Naive B cell (primary cell): ENCODE measurements around the gene PGA4. TPM values are rescaled to one million over a fixed set of nuclear protein-coding genes. Genes with fewer than 3 reads are reported as not detected.
A peak's percentile ranks its signal among the peaks of the same experiment; 100 is the strongest.
"Not testable (repeated sequence)": the region's sequence is repeated elsewhere in the genome, so short reads cannot be mapped to it uniquely, and the experiment has no call there.

ENCODE experiments used
- ATAC-seq, 2 donors: fragments of 150-1000 bp; cut with Tn5 transposase; 2 replicates each; pipeline ENCODE4 v1.10.0; 2021; ENCODE audit warnings: low read depth in 2 of 2, mild to moderate bottlenecking in 2 of 2, moderate library complexity in 2 of 2
- DNase-seq: peaks from one replicate; pipeline ENCODE4 v3.0.0; 2022
- H3K27ac Mint-ChIP-seq, 6 donors: one replicate each; pipeline ENCODE4 v1.8.0; 2020 to 2022; ENCODE audit warnings: mild to moderate bottlenecking in 6 of 6, mixed read lengths in 6 of 6, moderate library complexity in 5 of 6, inconsistent platforms in 2 of 6
- H3K27me3 Mint-ChIP-seq, 3 donors: one replicate each; pipeline ENCODE4 v1.8.0; 2021 to 2022; ENCODE audit warnings: mixed read lengths in 3 of 3, mild to moderate bottlenecking in 1 of 3
- H3K36me3 Mint-ChIP-seq, 2 donors: one replicate each; pipeline ENCODE4 v1.8.0; 2020 to 2022; ENCODE audit warnings: mixed read lengths in 2 of 2, inconsistent platforms in 1 of 2, mild to moderate bottlenecking in 1 of 2
- H3K4me1 Mint-ChIP-seq, 3 donors: one replicate each; pipeline ENCODE4 v1.8.0; 2020 to 2022; ENCODE audit warnings: mixed read lengths in 3 of 3, inconsistent platforms in 1 of 3, mild to moderate bottlenecking in 1 of 3, moderate library complexity in 1 of 3
- H3K4me3 Mint-ChIP-seq, 8 donors: one replicate each; pipeline ENCODE4 v1.8.0; 2020 to 2022; ENCODE audit warnings: mild to moderate bottlenecking in 8 of 8, mixed read lengths in 8 of 8, moderate library complexity in 8 of 8, inconsistent platforms in 2 of 8
- H3K9me3 Mint-ChIP-seq, 7 donors: one replicate each; pipeline ENCODE4 v1.8.0; 2020 to 2022; ENCODE audit warnings: mixed read lengths in 7 of 7, mild to moderate bottlenecking in 5 of 7, inconsistent platforms in 2 of 7, moderate library complexity in 1 of 7
- polyA plus RNA-seq, 6 donors: library from polyadenylated mRNA; unstranded; fragments of 300-500 nt; fragmentation: Illumina TruSeq; gene quantifications; one replicate each; pipeline ENCODE4 v1.2.3, GENCODE V29; 2021; ENCODE audit warnings: low read depth in 6 of 6

The PGA4 gene
- polyA plus RNA-seq, 6 donors from 2014 or later = 0.17 TPM; not detected in 5

DNA sequence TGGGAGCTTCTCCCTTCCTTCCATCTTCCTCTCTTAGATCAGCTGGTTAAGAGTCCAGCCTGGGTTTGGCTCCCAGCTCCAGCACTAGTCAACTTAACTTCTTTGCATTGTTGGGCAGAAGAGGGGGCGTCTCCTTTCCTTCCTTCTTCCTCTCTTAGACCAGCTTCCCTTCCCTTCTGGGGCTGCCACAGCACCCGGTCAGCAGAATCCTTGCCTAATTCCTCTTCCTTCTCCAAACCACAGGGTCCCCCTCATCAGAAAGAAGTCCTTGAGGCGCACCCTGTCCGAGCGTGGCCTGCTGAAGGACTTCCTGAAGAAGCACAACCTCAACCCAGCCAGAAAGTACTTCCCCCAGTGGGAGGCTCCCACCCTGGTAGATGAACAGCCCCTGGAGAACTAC lies 19.4 kb downstream of the PGA4 start:
- not testable (repeated sequence) for DNase-seq, ATAC-seq, H3K9me3 Mint-ChIP-seq, H3K27me3 Mint-ChIP-seq, H3K36me3 Mint-ChIP-seq, H3K4me1 Mint-ChIP-seq, H3K27ac Mint-ChIP-seq, H3K4me3 Mint-ChIP-seq

DNA sequence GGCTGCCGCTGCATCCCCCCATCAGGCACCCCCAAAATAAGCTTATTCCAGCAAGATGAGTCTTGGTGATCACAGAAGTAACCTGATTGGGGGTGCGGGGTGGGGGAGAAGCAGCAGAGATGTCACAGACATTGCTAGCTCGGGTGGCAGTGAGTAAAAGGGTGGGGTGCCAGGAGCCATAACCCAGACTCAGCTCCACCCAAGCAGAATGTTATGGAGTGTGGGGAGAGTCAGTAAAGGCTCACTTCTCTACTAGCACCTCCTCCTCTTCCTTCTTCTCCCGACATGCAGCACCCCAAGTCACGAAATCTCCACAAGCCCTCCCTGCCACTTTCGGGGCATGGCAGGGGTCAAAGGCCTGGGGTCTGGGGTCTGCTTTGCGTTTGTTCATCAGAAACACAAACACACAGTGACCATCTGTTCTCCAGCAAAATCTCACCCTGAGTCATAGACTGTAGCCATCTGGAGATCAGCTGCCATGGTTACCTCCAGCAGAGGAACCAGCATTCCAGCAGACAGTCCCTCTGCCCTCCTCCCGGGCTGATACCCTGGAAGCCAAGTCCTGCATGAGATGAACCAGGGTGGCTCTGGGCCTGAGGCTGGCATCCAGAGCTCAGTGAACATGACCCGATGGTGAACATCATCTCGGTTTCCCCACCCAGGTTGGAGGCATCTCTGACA lies 23.3 kb downstream of the PGA4 start:
- H3K4me1 Mint-ChIP-seq, H3K36me3 Mint-ChIP-seq, H3K9me3 Mint-ChIP-seq, H3K27me3 Mint-ChIP-seq, ATAC-seq, DNase-seq, H3K27ac Mint-ChIP-seq, H3K4me3 Mint-ChIP-seq: not testable (repeated sequence)

DNA sequence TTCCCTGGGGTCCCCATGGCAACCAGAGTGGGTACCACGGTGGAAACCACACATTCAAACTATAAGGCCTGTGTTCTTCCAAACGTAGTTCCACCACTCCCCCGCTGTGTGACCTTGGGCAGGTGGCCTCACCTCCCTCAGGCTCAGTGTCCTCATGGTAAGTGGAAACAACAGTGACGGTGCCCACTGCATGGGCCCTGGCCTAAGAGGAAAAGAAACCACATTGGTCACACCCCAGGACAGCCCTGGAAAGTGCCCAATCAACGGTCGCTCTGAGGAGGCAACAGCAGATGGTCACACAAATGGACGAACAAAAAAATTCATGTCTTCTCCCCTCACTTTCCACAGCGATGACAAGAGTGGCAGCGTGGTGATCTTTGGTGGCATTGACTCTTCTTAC lies 25.9 kb downstream of the PGA4 start:
- peak overlapping the region in 1 of 6 donors; percentile 71 for H3K27ac Mint-ChIP-seq
- H3K36me3 Mint-ChIP-seq, H3K4me1 Mint-ChIP-seq, H3K27me3 Mint-ChIP-seq, H3K9me3 Mint-ChIP-seq, DNase-seq, H3K4me3 Mint-ChIP-seq, ATAC-seq: not testable (repeated sequence)

DNA sequence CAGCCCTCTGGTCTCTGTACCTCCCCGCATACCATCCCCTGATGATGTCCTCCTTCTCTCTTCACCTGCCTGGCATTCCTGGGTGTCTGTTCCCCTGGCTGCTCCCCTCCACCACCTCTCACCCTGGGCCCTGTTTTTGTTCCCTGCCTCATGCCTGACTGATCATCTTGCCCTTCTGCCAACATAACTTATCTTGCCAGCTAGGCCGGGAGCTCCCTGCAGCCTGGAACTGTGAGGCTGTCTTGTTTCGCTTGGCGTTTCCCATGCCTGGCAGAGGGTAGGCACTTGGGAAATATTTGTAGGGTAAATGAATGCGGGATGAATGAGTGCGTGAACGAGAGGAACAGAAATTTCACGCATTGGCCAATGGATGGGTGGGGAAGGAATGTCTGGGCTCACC lies 27.1 kb downstream of the PGA4 start:
- not testable (repeated sequence) for H3K4me1 Mint-ChIP-seq, H3K9me3 Mint-ChIP-seq, H3K4me3 Mint-ChIP-seq, DNase-seq, H3K36me3 Mint-ChIP-seq, ATAC-seq, H3K27ac Mint-ChIP-seq, H3K27me3 Mint-ChIP-seq

DNA sequence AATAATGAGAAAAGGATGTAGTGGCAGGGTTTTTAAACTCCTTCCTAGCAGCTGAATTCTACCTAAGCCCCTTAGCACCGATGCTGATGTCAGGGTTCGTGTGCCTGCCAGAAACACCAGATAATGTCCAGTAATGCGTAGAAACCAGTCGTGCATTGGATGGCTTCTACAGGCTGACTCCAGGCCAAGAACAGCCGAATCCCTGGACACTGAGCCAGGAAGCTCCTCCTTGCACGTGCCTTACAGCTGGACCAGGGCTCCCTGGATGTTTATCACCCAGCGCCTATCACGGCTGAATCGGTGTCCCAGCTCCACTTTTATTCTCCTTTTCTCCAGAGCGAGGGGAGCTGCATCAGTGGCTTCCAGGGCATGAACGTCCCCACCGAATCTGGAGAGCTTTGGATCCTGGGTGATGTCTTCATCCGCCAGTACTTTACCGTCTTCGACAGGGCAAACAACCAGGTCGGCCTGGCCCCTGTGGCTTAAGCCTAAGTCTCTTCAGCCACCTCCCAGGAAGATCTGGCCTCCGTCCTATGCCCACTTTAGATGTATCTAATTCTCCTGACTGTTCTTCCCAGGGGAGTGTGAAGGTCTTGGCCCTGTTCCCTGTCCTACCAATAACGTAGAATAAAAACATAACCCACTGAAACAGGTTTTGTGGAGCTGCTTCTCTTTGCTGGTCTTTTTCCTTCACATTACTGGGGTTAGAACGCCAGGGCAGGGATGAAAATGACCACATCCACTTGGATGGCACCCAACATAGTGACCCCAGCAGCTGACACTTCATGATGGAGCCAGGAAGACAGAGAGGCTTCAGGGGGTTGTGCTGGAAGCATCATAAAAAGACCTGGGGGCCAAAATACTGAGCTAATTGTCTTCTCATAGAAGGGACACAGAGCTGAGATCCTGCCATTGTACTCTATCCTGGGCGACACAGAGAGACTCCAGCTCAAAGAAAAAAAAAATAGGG lies 28.9 kb downstream of the PGA4 start:
- DNase-seq, H3K27me3 Mint-ChIP-seq, H3K4me1 Mint-ChIP-seq, H3K9me3 Mint-ChIP-seq, H3K36me3 Mint-ChIP-seq, ATAC-seq, H3K4me3 Mint-ChIP-seq: not testable (repeated sequence)
- H3K27ac Mint-ChIP-seq = peak overlapping the region in 1 of 6 donors; percentile 24

DNA sequence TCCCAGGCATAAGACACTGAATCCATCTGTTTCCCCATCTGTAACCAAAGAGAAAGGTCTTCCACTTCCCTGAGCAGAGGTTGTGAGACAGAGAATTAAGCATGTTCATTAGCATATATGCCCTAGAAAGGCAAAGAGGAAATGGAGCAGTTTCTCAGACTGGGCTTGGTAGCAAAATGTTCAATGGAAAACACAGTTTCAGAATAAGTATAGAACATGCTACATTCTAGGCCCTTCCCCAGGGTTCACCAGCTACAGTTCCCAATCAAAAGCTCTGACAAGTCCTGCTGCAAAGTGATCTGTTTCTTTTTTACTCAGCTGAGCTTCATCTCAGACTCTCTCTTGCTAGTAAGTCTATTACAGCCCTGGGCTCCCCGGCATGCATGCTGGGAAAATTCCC lies 30.2 kb downstream of the PGA4 start:
- not testable (repeated sequence) for H3K27ac Mint-ChIP-seq, H3K9me3 Mint-ChIP-seq, H3K36me3 Mint-ChIP-seq, H3K27me3 Mint-ChIP-seq, ATAC-seq, H3K4me1 Mint-ChIP-seq, H3K4me3 Mint-ChIP-seq, DNase-seq

DNA sequence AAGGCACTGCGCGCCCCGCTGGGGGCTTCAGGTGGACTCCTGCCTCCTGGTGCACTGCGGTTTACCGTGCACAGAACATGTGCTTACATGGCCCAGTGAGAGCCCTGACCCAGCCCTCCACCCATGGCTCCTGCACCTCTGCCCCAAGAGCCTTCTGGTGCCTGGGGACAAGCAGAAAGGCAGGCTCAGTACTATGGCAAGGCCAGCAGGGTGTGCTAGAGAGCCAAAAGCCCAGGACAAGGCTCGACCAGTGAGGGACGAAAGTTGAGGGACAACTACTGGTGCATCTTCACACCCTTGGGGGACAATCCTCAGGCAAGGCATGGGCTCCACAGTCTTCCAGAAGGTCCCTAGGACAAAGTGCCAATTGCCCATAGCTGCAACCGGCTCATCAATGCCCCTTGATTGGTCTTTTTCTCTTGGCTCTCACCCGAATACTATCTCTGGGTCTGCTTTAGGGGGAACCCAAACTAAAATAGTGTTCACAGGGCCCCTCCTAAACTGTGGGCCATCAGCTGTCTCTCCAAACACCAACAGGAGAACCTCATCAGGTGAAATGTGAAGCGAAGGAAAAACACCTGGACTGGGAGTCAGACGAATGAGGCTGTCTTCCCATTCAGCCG lies 32.4 kb downstream of the PGA4 start:
- Mint-ChIP-seq H3K9me3 (no peaks in the 10 kb centered on the region), H3K27ac (no peak overlapping the region), H3K27me3 (no peaks in the 10 kb centered on the region), H3K4me3 (peak overlapping the region in 1 of 8 donors; percentile 21), H3K4me1 (no peaks in the 10 kb centered on the region), H3K36me3 (no peaks in the 10 kb centered on the region)
- DNase-seq (peak; percentile 43), ATAC-seq (peak; percentile 73 to 78)

DNA sequence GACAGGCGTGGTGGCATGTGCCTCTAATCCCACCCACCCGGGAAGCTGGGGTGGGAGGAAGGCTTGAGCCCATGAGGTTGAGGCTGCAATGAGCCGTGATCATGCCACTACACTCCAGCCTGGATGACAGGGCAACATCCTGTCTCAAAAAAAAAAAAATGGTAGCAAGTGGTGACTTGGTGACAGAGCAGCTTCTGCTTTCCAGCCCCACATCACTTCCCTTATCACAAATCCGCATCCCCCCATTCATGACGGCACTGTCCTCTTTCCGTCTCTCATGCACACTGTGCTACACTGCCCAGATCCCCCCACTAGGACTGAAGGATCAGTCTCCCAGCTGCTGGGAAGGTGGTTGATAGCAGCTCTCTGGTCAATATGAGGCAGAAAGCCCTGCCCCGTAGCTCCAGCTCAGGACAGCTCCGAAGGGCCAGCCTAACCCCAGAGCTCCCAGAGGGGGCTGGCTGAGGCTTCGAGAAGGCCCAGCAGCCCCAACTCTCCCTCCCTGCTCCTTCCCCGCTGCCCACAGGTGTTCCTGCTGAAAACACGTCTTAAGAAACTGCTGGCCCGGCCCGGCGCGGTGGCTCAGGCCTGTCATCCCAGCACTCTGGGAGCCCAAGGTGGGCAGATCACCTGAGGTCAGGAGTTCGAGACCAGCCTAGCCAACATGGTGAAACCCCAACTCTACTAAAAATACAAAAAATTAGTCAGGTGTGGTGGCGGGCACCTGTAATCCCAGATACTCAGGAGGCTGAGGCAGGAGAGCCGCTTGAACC lies 34.7 kb downstream of the PGA4 start:
- Mint-ChIP-seq H3K9me3 (no peaks in the 10 kb centered on the region), H3K27ac (peak overlapping the region in 1 of 6 donors; percentile 0), H3K27me3 (no peaks in the 10 kb centered on the region), H3K36me3 (no peaks in the 10 kb centered on the region), H3K4me1 (no peaks in the 10 kb centered on the region), H3K4me3 (no peak overlapping the region)
- ATAC-seq = no peak
- DNase-seq = no peak

DNA sequence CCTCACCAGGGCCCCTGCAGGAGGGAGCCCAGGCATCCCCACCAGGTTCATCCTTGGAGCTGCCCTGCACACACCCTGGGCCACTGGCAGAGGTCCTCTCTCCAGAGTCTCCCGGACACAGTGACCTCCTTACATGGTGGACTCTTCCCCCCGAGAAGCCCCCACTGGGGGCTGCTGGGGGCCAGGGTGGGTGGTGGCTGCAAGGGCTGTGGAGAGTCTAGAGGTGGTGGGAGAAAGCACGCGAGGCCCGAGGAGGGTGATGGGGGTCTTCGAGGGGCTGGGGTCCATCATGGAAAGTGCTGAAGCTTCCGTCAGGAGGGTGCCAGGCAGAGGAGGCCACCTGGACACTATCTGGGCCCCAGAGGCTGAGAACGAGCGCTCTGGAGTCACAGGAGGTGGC lies 36.4 kb downstream of the PGA4 start:
- H3K36me3 Mint-ChIP-seq = no peaks in the 10 kb centered on the region
- H3K4me3 Mint-ChIP-seq = no peak overlapping the region
- H3K4me1 Mint-ChIP-seq = no peaks in the 10 kb centered on the region
- no peaks in the 10 kb centered on the region for H3K27me3 Mint-ChIP-seq
- no peak overlapping the region for H3K27ac Mint-ChIP-seq
- no peak for DNase-seq
- no peaks in the 10 kb centered on the region for H3K9me3 Mint-ChIP-seq
- ATAC-seq = no peak

DNA sequence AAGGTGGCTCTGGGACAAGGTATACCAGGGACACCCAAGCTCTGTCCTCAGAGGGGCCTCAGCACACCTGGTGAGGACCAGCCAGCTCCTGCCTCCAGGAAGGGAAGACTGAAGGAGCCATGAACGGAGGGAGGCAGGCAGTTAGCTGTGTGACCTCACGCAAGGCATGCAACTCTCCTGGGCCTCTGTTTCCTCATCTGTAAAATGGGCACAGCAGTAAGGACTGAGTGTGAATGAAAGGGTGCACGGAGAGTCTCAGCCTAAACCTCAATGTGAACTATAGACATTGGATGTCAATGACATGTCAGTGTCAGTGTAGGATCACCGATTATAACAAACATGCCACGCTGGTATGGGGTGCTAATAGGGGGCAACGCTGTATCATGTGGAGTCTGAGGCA lies 37.2 kb downstream of the PGA4 start:
- no peaks in the 10 kb centered on the region for H3K9me3 Mint-ChIP-seq
- no peaks in the 10 kb centered on the region for H3K27me3 Mint-ChIP-seq
- no peak for ATAC-seq

DNA sequence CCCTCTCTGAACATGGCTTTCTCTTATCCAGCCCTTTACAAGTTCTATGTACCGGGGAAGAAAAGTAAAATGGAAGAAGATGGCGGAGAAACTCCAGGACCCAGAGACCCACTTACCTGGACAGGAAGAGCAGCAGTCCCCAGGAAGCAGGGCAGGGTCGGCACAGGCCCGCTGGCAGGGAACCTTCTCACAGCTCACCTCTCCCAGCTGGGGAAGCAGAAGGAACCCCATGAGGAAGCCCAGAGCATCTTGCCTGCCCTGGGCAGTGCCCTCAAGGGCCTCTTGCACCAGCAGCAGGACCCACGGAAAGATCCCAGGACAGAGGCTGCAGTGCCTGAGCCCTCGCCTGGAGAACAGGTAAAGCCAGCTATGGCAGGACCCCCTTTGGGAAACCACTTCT lies 42.2 kb downstream of the PGA4 start:
- Mint-ChIP-seq H3K4me1 (no peaks in the 10 kb centered on the region), H3K27ac (peak overlapping the region in 1 of 6 donors; percentile 49), H3K9me3 (no peaks in the 10 kb centered on the region), H3K4me3 (no peak overlapping the region), H3K27me3 (no peaks in the 10 kb centered on the region), H3K36me3 (no peaks in the 10 kb centered on the region)
- no peak for DNase-seq
- no peak for ATAC-seq

More for the DNA sequence above, 37.2 kb downstream of the PGA4 start:
- DNase-seq = no peak
- Mint-ChIP-seq H3K4me3 (no peak overlapping the region), H3K4me1 (no peaks in the 10 kb centered on the region), H3K36me3 (no peaks in the 10 kb centered on the region), H3K27ac (peak overlapping the region in 1 of 6 donors; percentile 69)

DNA sequence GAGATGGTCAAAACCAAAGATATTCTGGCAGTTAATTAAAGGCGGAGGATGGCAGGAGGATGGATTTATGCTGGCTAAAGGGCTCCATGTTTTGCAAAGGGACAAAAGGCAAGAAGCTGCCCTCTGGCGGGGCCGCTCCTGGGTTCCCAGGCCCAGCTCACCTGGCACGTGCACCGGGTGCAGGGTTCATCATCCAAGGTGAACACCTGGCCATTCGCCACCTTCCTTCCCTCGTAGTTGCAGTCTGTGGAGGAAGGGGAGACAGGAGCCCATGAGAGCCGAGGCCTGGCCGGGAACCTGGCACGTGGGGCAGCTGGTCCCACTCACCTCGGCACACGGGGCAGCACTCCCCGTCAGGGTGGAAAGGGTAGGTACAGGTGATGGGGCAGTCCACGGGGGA lies 42.6 kb downstream of the PGA4 start:
- no peaks in the 10 kb centered on the region for H3K4me1 Mint-ChIP-seq
- no peaks in the 10 kb centered on the region for H3K9me3 Mint-ChIP-seq
- H3K27me3 Mint-ChIP-seq = no peaks in the 10 kb centered on the region
- no peak overlapping the region for H3K4me3 Mint-ChIP-seq
- no peaks in the 10 kb centered on the region for H3K36me3 Mint-ChIP-seq
- ATAC-seq = no peak
- no peak for DNase-seq
- peak overlapping the region in 1 of 6 donors; percentile 49 for H3K27ac Mint-ChIP-seq

DNA sequence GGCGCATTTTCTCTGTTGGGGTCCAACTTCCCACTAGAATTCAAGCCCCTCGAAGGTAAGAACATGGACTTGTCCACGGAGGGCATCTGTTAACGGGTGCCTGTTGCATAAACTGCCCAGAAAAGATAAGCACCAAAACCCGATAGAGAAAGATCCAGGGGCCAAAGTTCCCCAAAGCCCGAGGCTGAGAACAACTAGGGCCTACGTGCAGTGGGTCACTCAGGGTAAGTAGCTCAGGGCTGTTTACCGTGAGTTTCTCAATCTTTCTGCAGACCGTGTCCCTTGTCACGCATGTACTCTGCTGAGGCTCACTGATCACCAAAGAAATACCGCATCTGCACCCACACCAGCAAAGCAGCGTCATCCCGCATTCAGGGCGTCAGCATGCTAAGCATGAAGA lies 43.2 kb downstream of the PGA4 start:
- Mint-ChIP-seq H3K27me3 (no peaks in the 10 kb centered on the region), H3K36me3 (no peaks in the 10 kb centered on the region), H3K27ac (no peak overlapping the region)

More for the DNA sequence above, 43.2 kb downstream of the PGA4 start:
- Mint-ChIP-seq H3K4me1 (no peaks in the 10 kb centered on the region), H3K4me3 (no peak overlapping the region), H3K9me3 (no peaks in the 10 kb centered on the region)
- ATAC-seq (no peak), DNase-seq (no peak)
